Subcutaneous adipose tissue (tissue), 4 donors: Measurements from ENCODE around the gene NHSL2. TPM values are rescaled to one million over a fixed set of nuclear protein-coding genes. Genes with fewer than 3 reads are reported as not detected.

Source experiments
- CTCF ChIP-seq: fragments of 450-650 bp; IDR thresholded peaks from one replicate; pipeline ENCODE4 v1.5.1; 2016; ENCODE audit warnings: low read depth, mild to moderate bottlenecking, control low read depth, antibody characterized with exemption, moderate library complexity
- total RNA-seq, 4 donors: library from RNA; depleted of rRNA; stranded (reverse); fragments of >200 nt; gene quantifications; one replicate each; pipeline ENCODE4 v1.1.0, GENCODE V29; 2016

The NHSL2 gene
- total RNA-seq, 4 donors from 2014 or later = 5.6 to 12.2 (median 8.8) TPM

- TF ChIP-seq CTCF = no peak
These were observed 45.0 kb downstream of the NHSL2 start for GRCh38 chrX:71955530-71956120.

- TF ChIP-seq CTCF = no peak
These were observed 47.6 kb downstream of the NHSL2 start for GRCh38 chrX:71958281-71958675.

GRCh38 chrX:71974916-71975315 lies 64.3 kb downstream of the NHSL2 start:
- no peak for TF ChIP-seq CTCF

- TF ChIP-seq CTCF = no peak
These were observed 66.1 kb downstream of the NHSL2 start for GRCh38 chrX:71976753-71977152.

GRCh38 chrX:71978164-71978563 lies 67.5 kb downstream of the NHSL2 start:
- TF ChIP-seq CTCF = no peak

- TF ChIP-seq CTCF = no peak
These were observed 79.3 kb downstream of the NHSL2 start for GRCh38 chrX:71989768-71990426.

GRCh38 chrX:71990518-71990917 lies 79.9 kb downstream of the NHSL2 start:
- no peak for TF ChIP-seq CTCF
